Type B pancreatic cell (in vitro differentiated cells): Measurements from ENCODE around the gene DDX31. TPM values are rescaled to one million over a fixed set of nuclear protein-coding genes. Genes with fewer than 3 reads are reported as not detected.
"Not testable (repeated sequence)": the region's sequence is repeated elsewhere in the genome, so short reads cannot be mapped to it uniquely, and the experiment has no call there.

Experiments
- DNase-seq: peaks from one replicate; pipeline ENCODE4 v3.0.0; 2021; ENCODE audit warnings: mixed read lengths; ENCODE audit not compliant: unreplicated experiment; ENCODE audit errors: extremely low spot score
- H3K27ac Mint-ChIP-seq: 2 replicates; pipeline ENCODE4 v1.8.0; 2021; ENCODE audit warnings: mild to moderate bottlenecking, mixed read lengths
- H3K27me3 Mint-ChIP-seq: 2 replicates; pipeline ENCODE4 v1.8.0; 2021; ENCODE audit warnings: mixed read lengths
- H3K36me3 Mint-ChIP-seq: 2 replicates; pipeline ENCODE4 v1.8.0; 2021; ENCODE audit warnings: mixed read lengths
- H3K4me1 Mint-ChIP-seq: one replicate; pipeline ENCODE4 v1.8.0; 2021; ENCODE audit warnings: mixed read lengths; ENCODE audit not compliant: unreplicated experiment
- H3K4me3 Mint-ChIP-seq: 2 replicates; pipeline ENCODE4 v1.8.0; 2021; ENCODE audit warnings: mild to moderate bottlenecking, mixed read lengths
- H3K9me3 Mint-ChIP-seq: 2 replicates; pipeline ENCODE4 v1.8.0; 2021; ENCODE audit warnings: mixed read lengths
- total RNA-seq: library from RNA; stranded (reverse); gene quantifications from 2 replicates; pipeline ENCODE4 v1.2.1, GENCODE V29; 2021; ENCODE audit warnings: low replicate concordance
- TF ChIP-seq, protein P1 (sequence below): fragments of 200-600 bp; sonication (generic); conservative IDR thresholded peaks from 2 replicates; pipeline ENCODE4 v1.5.0; 2021; ENCODE audit warnings: antibody characterized with exemption, mild to moderate bottlenecking

Gene DDX31
- total RNA-seq, 1 donor from 2014 or later: 19.6 TPM

- DNase-seq: no peak
- no peaks in the 10 kb centered on the region for H3K36me3 Mint-ChIP-seq
- TF ChIP-seq, protein P1, sequence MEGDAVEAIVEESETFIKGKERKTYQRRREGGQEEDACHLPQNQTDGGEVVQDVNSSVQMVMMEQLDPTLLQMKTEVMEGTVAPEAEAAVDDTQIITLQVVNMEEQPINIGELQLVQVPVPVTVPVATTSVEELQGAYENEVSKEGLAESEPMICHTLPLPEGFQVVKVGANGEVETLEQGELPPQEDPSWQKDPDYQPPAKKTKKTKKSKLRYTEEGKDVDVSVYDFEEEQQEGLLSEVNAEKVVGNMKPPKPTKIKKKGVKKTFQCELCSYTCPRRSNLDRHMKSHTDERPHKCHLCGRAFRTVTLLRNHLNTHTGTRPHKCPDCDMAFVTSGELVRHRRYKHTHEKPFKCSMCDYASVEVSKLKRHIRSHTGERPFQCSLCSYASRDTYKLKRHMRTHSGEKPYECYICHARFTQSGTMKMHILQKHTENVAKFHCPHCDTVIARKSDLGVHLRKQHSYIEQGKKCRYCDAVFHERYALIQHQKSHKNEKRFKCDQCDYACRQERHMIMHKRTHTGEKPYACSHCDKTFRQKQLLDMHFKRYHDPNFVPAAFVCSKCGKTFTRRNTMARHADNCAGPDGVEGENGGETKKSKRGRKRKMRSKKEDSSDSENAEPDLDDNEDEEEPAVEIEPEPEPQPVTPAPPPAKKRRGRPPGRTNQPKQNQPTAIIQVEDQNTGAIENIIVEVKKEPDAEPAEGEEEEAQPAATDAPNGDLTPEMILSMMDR: no peak
- H3K27me3 Mint-ChIP-seq: peaks cover 85% of the 10 kb centered on the region
- no peaks in the 10 kb centered on the region for H3K4me1 Mint-ChIP-seq
- no peaks in the 10 kb centered on the region for H3K9me3 Mint-ChIP-seq
- no peak overlapping the region for H3K4me3 Mint-ChIP-seq
- H3K27ac Mint-ChIP-seq: no peak overlapping the region
Measured at GRCh38 chr9:132575811-132576210, 94.0 kb downstream of the DDX31 start.

DNA sequence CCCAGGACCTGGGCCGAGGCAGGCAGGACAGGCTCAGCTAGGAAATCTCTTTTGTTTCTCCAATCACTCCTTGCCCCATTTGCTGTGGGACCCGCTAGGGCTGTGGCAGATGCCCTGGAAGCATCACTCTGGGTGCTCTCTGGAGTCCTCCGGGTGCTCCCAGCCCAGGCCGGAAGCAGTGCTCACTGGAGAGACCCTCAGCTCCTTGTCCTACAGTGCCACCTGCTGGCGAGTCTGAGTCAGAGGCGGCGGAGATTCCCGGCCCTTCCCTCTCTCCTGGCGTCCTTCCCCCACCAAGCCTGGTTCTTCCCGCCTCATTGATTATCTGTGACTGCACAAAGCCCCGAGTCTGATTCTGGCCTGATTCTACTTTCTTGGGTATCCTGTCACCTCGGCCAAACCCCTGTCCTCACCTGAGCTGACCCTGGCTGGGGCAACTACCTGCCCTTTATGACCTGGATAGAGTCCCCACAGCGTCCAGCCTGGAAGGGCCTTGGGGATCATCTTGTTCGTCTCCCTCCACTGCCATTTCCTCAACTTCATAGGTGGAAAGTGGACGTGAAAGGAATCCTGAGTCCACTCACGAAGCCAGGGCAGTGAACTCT lies 94.7 kb downstream of the DDX31 start:
- H3K27me3 Mint-ChIP-seq: peaks cover 82% of the 10 kb centered on the region
- peak; percentile 88 for DNase-seq

DNA sequence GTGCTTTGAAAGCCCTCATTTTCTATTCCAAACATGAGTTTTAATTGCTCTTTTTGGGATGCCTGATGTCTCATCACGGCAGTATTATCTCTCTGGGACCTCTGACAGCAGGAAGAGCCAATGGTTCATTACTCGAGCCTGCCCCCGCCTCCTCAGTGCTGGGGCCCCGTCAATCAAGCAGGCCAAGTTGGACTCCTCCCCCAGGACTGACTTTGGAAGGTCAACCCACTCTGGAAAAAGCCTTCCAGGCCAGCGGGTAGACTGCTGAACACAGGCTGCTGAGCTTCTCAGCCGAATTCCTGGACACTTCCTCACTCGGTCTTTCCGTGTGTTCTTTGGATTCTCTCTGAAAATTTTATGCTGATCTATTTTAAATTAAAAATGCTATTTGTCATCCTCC lies 96.9 kb downstream of the DDX31 start:
- TF ChIP-seq, protein P1: no peak
- Mint-ChIP-seq H3K4me1 (no peaks in the 10 kb centered on the region), H3K36me3 (no peaks in the 10 kb centered on the region), H3K4me3 (no peak overlapping the region), H3K9me3 (no peaks in the 10 kb centered on the region), H3K27ac (no peak overlapping the region), H3K27me3 (peaks cover 65% of the 10 kb centered on the region)
- no peak for DNase-seq

More for the DNA sequence above, 94.7 kb downstream of the DDX31 start:
- Mint-ChIP-seq H3K36me3 (no peaks in the 10 kb centered on the region), H3K27ac (no peak overlapping the region), H3K4me1 (no peaks in the 10 kb centered on the region), H3K9me3 (no peaks in the 10 kb centered on the region), H3K4me3 (no peak overlapping the region)
- TF ChIP-seq, protein P1: peak; percentile 94

DNA sequence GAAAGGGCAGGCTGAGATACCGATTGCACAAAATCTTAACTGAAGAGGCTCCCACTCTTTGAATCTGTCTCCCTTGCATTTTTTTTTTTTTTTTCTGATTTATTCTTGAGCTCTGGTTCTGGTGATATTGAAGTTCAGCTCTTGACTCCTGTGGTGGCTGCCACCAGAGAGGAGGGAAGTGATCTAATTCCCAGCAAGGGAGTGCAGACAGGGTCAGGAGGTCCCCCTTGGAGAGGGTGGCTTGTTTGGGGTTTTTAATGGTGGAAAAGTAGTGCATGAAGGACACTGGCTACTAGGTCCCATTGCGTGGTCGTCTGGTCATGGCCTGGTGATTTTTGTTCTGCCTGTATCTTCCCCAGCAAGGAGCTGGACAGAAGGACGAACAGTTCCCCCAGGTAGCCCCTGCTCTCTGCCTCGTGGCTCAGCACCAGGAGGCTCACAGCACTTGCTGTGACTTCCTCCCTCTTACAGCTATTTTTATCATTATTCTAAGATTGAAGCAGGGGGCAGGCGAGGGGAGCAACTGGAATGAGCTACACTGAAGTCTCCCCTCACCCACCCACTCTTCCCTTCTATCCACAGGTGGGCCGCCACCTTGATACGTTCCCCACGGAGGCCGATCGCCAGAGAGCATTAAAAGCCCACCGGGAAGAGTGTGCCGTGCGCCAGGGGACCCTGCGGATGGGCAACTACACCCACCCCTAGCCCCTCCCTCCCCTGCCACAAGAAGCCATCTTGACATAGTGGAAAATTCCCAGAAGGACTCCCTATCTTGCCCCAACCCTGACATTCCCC lies 97.8 kb downstream of the DDX31 start:
- Mint-ChIP-seq H3K9me3 (no peaks in the 10 kb centered on the region), H3K27ac (no peak overlapping the region), H3K4me1 (no peaks in the 10 kb centered on the region), H3K27me3 (peaks cover 59% of the 10 kb centered on the region), H3K36me3 (no peaks in the 10 kb centered on the region), H3K4me3 (no peak overlapping the region)
- TF ChIP-seq, protein P1: no peak
- no peak for DNase-seq

GRCh38 chr9:132568787-132569186 lies 101.0 kb downstream of the DDX31 start:
- H3K9me3 Mint-ChIP-seq, H3K36me3 Mint-ChIP-seq, H3K27ac Mint-ChIP-seq, DNase-seq, H3K4me1 Mint-ChIP-seq, H3K4me3 Mint-ChIP-seq: not testable (repeated sequence)
- H3K27me3 Mint-ChIP-seq: peaks cover 54% of the 10 kb centered on the region

DNA sequence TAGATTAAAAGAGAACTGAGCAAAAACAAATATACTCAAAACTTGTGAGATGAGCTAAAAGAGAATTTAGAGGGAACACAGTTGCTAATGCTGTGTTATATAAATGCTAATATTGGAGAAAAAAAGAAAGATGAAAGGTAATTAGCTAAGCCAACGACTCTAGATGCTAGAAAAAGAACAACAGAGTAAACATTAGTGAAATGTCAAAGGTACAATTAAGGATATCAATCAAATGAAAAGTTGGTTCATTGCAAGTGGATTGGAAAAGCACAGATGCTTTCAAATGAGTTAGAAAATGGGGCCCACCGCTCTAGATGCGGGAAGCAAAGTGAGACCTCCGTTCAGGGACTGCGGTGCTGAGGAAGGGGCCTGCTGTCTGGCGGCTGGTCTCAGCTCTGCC lies 105.3 kb downstream of the DDX31 start:
- Mint-ChIP-seq H3K27ac (no peak overlapping the region), H3K9me3 (peaks cover 2% of the 10 kb centered on the region), H3K27me3 (peaks cover 58% of the 10 kb centered on the region), H3K4me1 (peaks cover 12% of the 10 kb centered on the region), H3K36me3 (no peaks in the 10 kb centered on the region), H3K4me3 (no peak overlapping the region)
- TF ChIP-seq, protein P1: no peak
- DNase-seq: no peak
